HepG2 (cell line): ENCODE results near the gene CMTM3.
"Not testable (repeated sequence)": the region's sequence is repeated elsewhere in the genome, so short reads cannot be mapped to it uniquely, and the experiment has no call there.

Experiments used
- CREB3 ChIP-seq: sonication (generic); formaldehyde crosslinking; IDR thresholded peaks from 2 replicates; pipeline ENCODE4 v1.5.0; 2020; ENCODE audit warnings: missing genetic modification reagents
- JUN ChIP-seq: sonication (generic); formaldehyde crosslinking; IDR thresholded peaks from 2 replicates; pipeline ENCODE4 v1.4.0; 2020; ENCODE audit warnings: mild to moderate bottlenecking, missing genetic modification reagents
- PAWR ChIP-seq: sonication (generic); formaldehyde crosslinking; IDR thresholded peaks from 2 replicates; pipeline ENCODE4 v1.4.0; 2020; ENCODE audit warnings: missing genetic modification reagents, mild to moderate bottlenecking, borderline replicate concordance
- POLR2A ChIP-seq, 2 experiments: IDR thresholded peaks; 2 replicates each; pipeline ENCODE4 v1.6.1; 2011; ENCODE audit warnings: low read depth in 2 of 2, low read length in 2 of 2, mild to moderate bottlenecking in 1 of 2, moderate library complexity in 1 of 2; ENCODE audit not compliant: insufficient read depth in 1 of 2
- SRSF1 ChIP-seq: fragments of 200-400 bp; formaldehyde crosslinking; optimal IDR thresholded peaks from 2 replicates; pipeline ENCODE3; 2017; ENCODE audit warnings: mild to moderate bottlenecking, low read depth, low read length, moderate library complexity
- TCF7L2 ChIP-seq: IDR thresholded peaks from 2 replicates; pipeline ENCODE4 v1.6.1; 2011; ENCODE audit warnings: mild to moderate bottlenecking, low read depth, low read length, moderate library complexity
- ZFP36 ChIP-seq: fragments of 150-350 bp; IDR thresholded peaks from 2 replicates; pipeline ENCODE4 v1.6.1; 2018; ENCODE audit warnings: borderline replicate concordance, low read length, low read depth; ENCODE audit not compliant: partially characterized antibody
- ZKSCAN1 ChIP-seq: fragments of 150-350 bp; IDR thresholded peaks from 2 replicates; pipeline ENCODE4 v1.6.1; 2014; ENCODE audit warnings: low read length
- ZNF251 ChIP-seq: sonication (generic); formaldehyde crosslinking; IDR thresholded peaks from 2 replicates; pipeline ENCODE4 v1.9.0; 2021; ENCODE audit warnings: mild to moderate bottlenecking, missing genetic modification reagents
- ZNF431 ChIP-seq: sonication (generic); formaldehyde crosslinking; IDR thresholded peaks from 2 replicates; pipeline ENCODE4 v1.9.0; 2022; ENCODE audit warnings: missing genetic modification reagents, low read depth, mild to moderate bottlenecking, borderline replicate concordance
- TF ChIP-seq, protein P1 (sequence below): sonication (generic); formaldehyde crosslinking; IDR thresholded peaks from 2 replicates; pipeline ENCODE4 v1.5.0; 2020; ENCODE audit warnings: mild to moderate bottlenecking, missing genetic modification reagents, moderate library complexity
- TF ChIP-seq, protein P2 (sequence below), 2 experiments: IDR thresholded peaks; 2 replicates each; pipeline ENCODE4 v1.6.1; 2011 to 2012; ENCODE audit warnings: low read length in 2 of 2, borderline replicate concordance in 1 of 2, low read depth in 1 of 2, mild to moderate bottlenecking in 1 of 2, moderate library complexity in 1 of 2
- TF ChIP-seq, protein P3 (sequence below): sonication (generic); formaldehyde crosslinking; IDR thresholded peaks from 2 replicates; pipeline ENCODE4 v1.4.0; 2020; ENCODE audit warnings: missing genetic modification reagents, borderline replicate concordance

GRCh38 chr16:66630561-66631260 is 26.2 kb downstream of the CMTM3 start:
- not testable (repeated sequence) for TF ChIP-seq ZNF431 (CRISPR knock-in tag); SRSF1; ZFP36; CREB3; ZKSCAN1; POLR2A (IDR thresholded peaks at IDR 0.05; ENCODE audit: insufficient read depth in 1 of 2, low read depth in 2 of 2, low read length in 2 of 2); PAWR (CRISPR knock-in tag); TCF7L2; JUN (CRISPR knock-in tag); ZNF251 (CRISPR knock-in tag)
- TF ChIP-seq, protein P1, sequence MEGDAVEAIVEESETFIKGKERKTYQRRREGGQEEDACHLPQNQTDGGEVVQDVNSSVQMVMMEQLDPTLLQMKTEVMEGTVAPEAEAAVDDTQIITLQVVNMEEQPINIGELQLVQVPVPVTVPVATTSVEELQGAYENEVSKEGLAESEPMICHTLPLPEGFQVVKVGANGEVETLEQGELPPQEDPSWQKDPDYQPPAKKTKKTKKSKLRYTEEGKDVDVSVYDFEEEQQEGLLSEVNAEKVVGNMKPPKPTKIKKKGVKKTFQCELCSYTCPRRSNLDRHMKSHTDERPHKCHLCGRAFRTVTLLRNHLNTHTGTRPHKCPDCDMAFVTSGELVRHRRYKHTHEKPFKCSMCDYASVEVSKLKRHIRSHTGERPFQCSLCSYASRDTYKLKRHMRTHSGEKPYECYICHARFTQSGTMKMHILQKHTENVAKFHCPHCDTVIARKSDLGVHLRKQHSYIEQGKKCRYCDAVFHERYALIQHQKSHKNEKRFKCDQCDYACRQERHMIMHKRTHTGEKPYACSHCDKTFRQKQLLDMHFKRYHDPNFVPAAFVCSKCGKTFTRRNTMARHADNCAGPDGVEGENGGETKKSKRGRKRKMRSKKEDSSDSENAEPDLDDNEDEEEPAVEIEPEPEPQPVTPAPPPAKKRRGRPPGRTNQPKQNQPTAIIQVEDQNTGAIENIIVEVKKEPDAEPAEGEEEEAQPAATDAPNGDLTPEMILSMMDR (CRISPR knock-in tag), result not testable (repeated sequence)
- TF ChIP-seq, protein P2, sequence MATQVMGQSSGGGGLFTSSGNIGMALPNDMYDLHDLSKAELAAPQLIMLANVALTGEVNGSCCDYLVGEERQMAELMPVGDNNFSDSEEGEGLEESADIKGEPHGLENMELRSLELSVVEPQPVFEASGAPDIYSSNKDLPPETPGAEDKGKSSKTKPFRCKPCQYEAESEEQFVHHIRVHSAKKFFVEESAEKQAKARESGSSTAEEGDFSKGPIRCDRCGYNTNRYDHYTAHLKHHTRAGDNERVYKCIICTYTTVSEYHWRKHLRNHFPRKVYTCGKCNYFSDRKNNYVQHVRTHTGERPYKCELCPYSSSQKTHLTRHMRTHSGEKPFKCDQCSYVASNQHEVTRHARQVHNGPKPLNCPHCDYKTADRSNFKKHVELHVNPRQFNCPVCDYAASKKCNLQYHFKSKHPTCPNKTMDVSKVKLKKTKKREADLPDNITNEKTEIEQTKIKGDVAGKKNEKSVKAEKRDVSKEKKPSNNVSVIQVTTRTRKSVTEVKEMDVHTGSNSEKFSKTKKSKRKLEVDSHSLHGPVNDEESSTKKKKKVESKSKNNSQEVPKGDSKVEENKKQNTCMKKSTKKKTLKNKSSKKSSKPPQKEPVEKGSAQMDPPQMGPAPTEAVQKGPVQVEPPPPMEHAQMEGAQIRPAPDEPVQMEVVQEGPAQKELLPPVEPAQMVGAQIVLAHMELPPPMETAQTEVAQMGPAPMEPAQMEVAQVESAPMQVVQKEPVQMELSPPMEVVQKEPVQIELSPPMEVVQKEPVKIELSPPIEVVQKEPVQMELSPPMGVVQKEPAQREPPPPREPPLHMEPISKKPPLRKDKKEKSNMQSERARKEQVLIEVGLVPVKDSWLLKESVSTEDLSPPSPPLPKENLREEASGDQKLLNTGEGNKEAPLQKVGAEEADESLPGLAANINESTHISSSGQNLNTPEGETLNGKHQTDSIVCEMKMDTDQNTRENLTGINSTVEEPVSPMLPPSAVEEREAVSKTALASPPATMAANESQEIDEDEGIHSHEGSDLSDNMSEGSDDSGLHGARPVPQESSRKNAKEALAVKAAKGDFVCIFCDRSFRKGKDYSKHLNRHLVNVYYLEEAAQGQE (IDR thresholded peaks at IDR 0.05; ENCODE audit: borderline replicate concordance in 1 of 2, low read depth in 1 of 2, low read length in 2 of 2), result not testable (repeated sequence)
- TF ChIP-seq, protein P3, sequence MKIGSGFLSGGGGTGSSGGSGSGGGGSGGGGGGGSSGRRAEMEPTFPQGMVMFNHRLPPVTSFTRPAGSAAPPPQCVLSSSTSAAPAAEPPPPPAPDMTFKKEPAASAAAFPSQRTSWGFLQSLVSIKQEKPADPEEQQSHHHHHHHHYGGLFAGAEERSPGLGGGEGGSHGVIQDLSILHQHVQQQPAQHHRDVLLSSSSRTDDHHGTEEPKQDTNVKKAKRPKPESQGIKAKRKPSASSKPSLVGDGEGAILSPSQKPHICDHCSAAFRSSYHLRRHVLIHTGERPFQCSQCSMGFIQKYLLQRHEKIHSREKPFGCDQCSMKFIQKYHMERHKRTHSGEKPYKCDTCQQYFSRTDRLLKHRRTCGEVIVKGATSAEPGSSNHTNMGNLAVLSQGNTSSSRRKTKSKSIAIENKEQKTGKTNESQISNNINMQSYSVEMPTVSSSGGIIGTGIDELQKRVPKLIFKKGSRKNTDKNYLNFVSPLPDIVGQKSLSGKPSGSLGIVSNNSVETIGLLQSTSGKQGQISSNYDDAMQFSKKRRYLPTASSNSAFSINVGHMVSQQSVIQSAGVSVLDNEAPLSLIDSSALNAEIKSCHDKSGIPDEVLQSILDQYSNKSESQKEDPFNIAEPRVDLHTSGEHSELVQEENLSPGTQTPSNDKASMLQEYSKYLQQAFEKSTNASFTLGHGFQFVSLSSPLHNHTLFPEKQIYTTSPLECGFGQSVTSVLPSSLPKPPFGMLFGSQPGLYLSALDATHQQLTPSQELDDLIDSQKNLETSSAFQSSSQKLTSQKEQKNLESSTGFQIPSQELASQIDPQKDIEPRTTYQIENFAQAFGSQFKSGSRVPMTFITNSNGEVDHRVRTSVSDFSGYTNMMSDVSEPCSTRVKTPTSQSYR (CRISPR knock-in tag), result not testable (repeated sequence)
